Stromal cell of bone marrow (primary cell): Measurements from ENCODE around the gene TTC34.

Experiments used
- DNase-seq: peaks from one replicate; pipeline ENCODE4 v3.0.0-alpha.2; 2012; ENCODE audit warnings: low read depth

TTC34 gene

GRCh38 chr1:2625311-2625710 lies 176.2 kb downstream of the TTC34 start:
- no peak for DNase-seq

- DNase-seq, result no peak
These were observed 176.7 kb downstream of the TTC34 start for GRCh38 chr1:2624735-2625300.

- no peak for DNase-seq
These were observed 177.7 kb downstream of the TTC34 start for GRCh38 chr1:2623571-2624337.

- no peak for DNase-seq
These were observed 183.5 kb downstream of the TTC34 start for GRCh38 chr1:2617971-2618470.

GRCh38 chr1:2614145-2614544 lies 187.3 kb downstream of the TTC34 start:
- DNase-seq, result no peak

- no peak for DNase-seq
These were observed 188.7 kb downstream of the TTC34 start for GRCh38 chr1:2612591-2613365.

GRCh38 chr1:2611621-2612437 lies 189.7 kb downstream of the TTC34 start:
- DNase-seq, result no peak

GRCh38 chr1:2611031-2611501 lies 190.4 kb downstream of the TTC34 start:
- DNase-seq, result no peak

- DNase-seq, result no peak
These were observed 191.2 kb downstream of the TTC34 start for GRCh38 chr1:2610036-2610959.

GRCh38 chr1:2609319-2610035 lies 192.0 kb downstream of the TTC34 start:
- no peak for DNase-seq

GRCh38 chr1:2607641-2608091 lies 193.8 kb downstream of the TTC34 start:
- DNase-seq, result no peak

GRCh38 chr1:2606881-2607621 lies 194.4 kb downstream of the TTC34 start:
- no peak for DNase-seq

GRCh38 chr1:2606396-2606880 lies 195.1 kb downstream of the TTC34 start:
- DNase-seq, result no peak

- DNase-seq, result no peak
These were observed 195.7 kb downstream of the TTC34 start for GRCh38 chr1:2605509-2606395.

GRCh38 chr1:2604844-2605508 lies 196.5 kb downstream of the TTC34 start:
- DNase-seq, result no peak

GRCh38 chr1:2604156-2604843 lies 197.2 kb downstream of the TTC34 start:
- no peak for DNase-seq
